Measurements from ENCODE around the gene TIAM1.

The TIAM1 gene

DNA sequence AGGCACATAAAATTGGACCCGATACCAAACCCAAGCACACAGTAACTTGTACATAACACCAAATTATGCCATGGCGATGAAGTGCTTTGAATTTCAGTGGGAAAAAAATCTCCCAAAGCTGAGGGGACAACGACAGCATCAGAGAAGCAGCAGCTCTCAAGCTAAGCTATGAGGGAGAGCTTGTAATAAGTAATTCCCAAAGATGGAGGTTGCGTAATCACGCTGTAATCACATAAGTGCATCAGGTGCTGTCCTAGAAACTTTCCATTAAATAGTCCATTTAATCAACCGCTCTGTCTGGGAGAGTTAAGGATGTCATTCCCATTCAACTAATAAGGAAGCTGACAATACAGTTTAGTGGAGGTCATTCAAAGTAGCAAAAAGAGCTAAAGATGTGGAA lies 268.2 kb downstream of the TIAM1 start:
- no peak for FAIRE-seq

- no peak for FAIRE-seq
These were observed 271.5 kb downstream of the TIAM1 start for GRCh38 chr21:31072533-31072932.

Measured in TTC549 (cell line).